ENCODE results near the gene MMP28.

- TF ChIP-seq CTCF (IDR thresholded peaks at IDR 0.05) (no peak), EZH2 (IDR thresholded peaks at IDR 0.05; ENCODE audit: borderline replicate concordance, insufficient read depth, low read depth, low read length, poor library complexity, severe bottlenecking) (no peak)
These were observed 62.7 kb downstream of the MMP28 start for GRCh38 chr17:35732806-35733136.
